ENCODE measurements around the gene SETD2. TPM values are rescaled to one million over a fixed set of nuclear protein-coding genes. Genes with fewer than 3 reads are reported as not detected.

SETD2 gene
- total and polyA plus RNA-seq, 9 of the 15 experiments (the other 6 are each of a cell fraction or from before 2014, with no cell fraction given) = 8.2 to 44.0 (median 33.6) TPM

GRCh38 chr3:47164007-47164881, at the start of gene SETD2 (continued):
- TF ChIP-seq ZBTB49 (CRISPR knock-in tag; IDR thresholded peaks at IDR 0.05; ENCODE audit: borderline replicate concordance) (0 out of 2 replicates have a peak, but pooled peaks have one; percentile 56), KHSRP (IDR thresholded peaks at IDR 0.05) (no peak), CAMTA2 (CRISPR knock-in tag; conservative IDR thresholded peaks at IDR 0.05) (no peak), TEAD1 (CRISPR knock-in tag; IDR thresholded peaks at IDR 0.05) (no peak; a peak in 1 of 4 replicates), PKNOX1 (IDR thresholded peaks at IDR 0.05) (peak; percentile 56), STAT5A (IDR thresholded peaks at IDR 0.05; ENCODE audit: borderline replicate concordance, low read length) (no peak), FOXO4 (CRISPR knock-in tag; IDR thresholded peaks at IDR 0.05) (no peak), ZNF561 (CRISPR knock-in tag; conservative IDR thresholded peaks at IDR 0.05) (0 out of 2 replicates have a peak, but pooled peaks have one; percentile 46), TBL1XR1 (IDR thresholded peaks at IDR 0.05; ENCODE audit: low read length in 2 of 2) (peak in 1 of 2 experiments; percentile 45; a peak in 1 of 4 replicates), PRDM10 (IDR thresholded peaks at IDR 0.05; ENCODE audit: partially characterized antibody) (peak; percentile 64), ZBTB33 (CRISPR knock-in tag; IDR thresholded peaks at IDR 0.05) (no peak), ZNF197 (CRISPR knock-in tag; IDR thresholded peaks at IDR 0.05; ENCODE audit: low read depth) (no peak), ZZZ3 (IDR thresholded peaks at IDR 0.05) (no peak), NCOR1 (IDR thresholded peaks at IDR 0.05) (no peak)
